IMR-90 (cell line): ENCODE results near the gene SLC6A16. TPM values are rescaled to one million over a fixed set of nuclear protein-coding genes. Genes with fewer than 3 reads are reported as not detected.

Source experiments
- ATAC-seq: fragments of 200-7000 bp; cut with Tn5 transposase; 2 replicates; pipeline ENCODE4 v1.9.1; 2020; ENCODE audit warnings: low read depth, mild to moderate bottlenecking, moderate library complexity
- BruUV-seq: library from RNA; stranded (reverse); fragments of 400-500 nt; replicated peaks from 2 replicates; lab custom pipeline; 2021; lab: Mats Ljungman, UMichigan
- CTCF ChIA-PET: fragments of 300-600 bp; formaldehyde crosslinking; extraction: SDS; loops from one replicate; lab custom pipeline; 2021; ENCODE audit warnings: antibody characterized with exemption; lab: Yijun Ruan, JAX
- POLR2A ChIA-PET: fragments of 300-600 bp; sonication (Branson Sonifier 250); formaldehyde crosslinking; loops from one replicate; lab custom pipeline; 2022; ENCODE audit warnings: antibody characterized with exemption; ENCODE audit not compliant: unreplicated experiment; lab: Charles Lee
- DNase-seq: peaks from one replicate; pipeline ENCODE4 v3.0.0; 2013
- H2AFZ ChIP-seq: replicated peaks from 2 replicates; pipeline ENCODE3; 2013; ENCODE audit warnings: low read length, mild to moderate bottlenecking; ENCODE audit not compliant: poor library complexity
- H2AK5ac ChIP-seq: 2 replicates; pipeline ENCODE4 v1.6.1; 2013; ENCODE audit warnings: low read depth, low read length, inconsistent platforms
- H2AK9ac ChIP-seq: replicated peaks from 2 replicates; pipeline ENCODE3; 2013; ENCODE audit warnings: mild to moderate bottlenecking, low read depth, low read length, moderate library complexity; ENCODE audit not compliant: poor library complexity
- H2BK120ac ChIP-seq: 2 replicates; pipeline ENCODE4 v1.6.1; 2013; ENCODE audit warnings: low read depth, low read length, inconsistent platforms
- H2BK15ac ChIP-seq: 3 replicates; pipeline ENCODE4 v1.6.1; 2013; ENCODE audit warnings: low read depth, low read length, inconsistent platforms
- H2BK20ac ChIP-seq: 2 replicates; pipeline ENCODE4 v1.6.1; 2013; ENCODE audit warnings: low read depth, mild to moderate bottlenecking, inconsistent platforms, low read length, moderate library complexity
- H2BK5ac ChIP-seq: 2 replicates; pipeline ENCODE4 v1.6.1; 2013; ENCODE audit warnings: mild to moderate bottlenecking, low read depth, low read length, inconsistent platforms; ENCODE audit not compliant: poor library complexity, severe bottlenecking
- H3K14ac ChIP-seq: replicated peaks from 2 replicates; pipeline ENCODE4 v1.6.1; 2013; ENCODE audit warnings: low read depth, low read length, inconsistent platforms
- H3K18ac ChIP-seq: 2 replicates; pipeline ENCODE4 v1.6.1; 2013; ENCODE audit warnings: low read depth, low read length, control low read depth
- H3K23ac ChIP-seq: 2 replicates; pipeline ENCODE4 v1.6.1; 2013; ENCODE audit warnings: low read depth, low read length, inconsistent platforms
- H3K27ac ChIP-seq: 2 replicates; pipeline ENCODE4 v1.5.1; 2013; ENCODE audit warnings: mild to moderate bottlenecking, control low read depth, low read length; ENCODE audit not compliant: insufficient read depth
- H3K27me3 ChIP-seq: 2 replicates; pipeline ENCODE4 v1.6.1; 2013; ENCODE audit warnings: low read length; ENCODE audit not compliant: control insufficient read depth, insufficient read depth
- H3K36me3 ChIP-seq: 2 replicates; pipeline ENCODE4 v1.6.1; 2013; ENCODE audit warnings: low read length, mixed read lengths; ENCODE audit not compliant: control insufficient read depth, insufficient read depth
- H3K4ac ChIP-seq: 2 replicates; pipeline ENCODE4 v1.6.1; 2013; ENCODE audit warnings: low read depth, low read length, inconsistent platforms
- H3K4me1 ChIP-seq: 2 replicates; pipeline ENCODE4 v1.6.1; 2013; ENCODE audit warnings: low read length, mixed read lengths; ENCODE audit not compliant: control insufficient read depth, insufficient read depth
- H3K4me2 ChIP-seq: 2 replicates; pipeline ENCODE4 v1.6.1; 2013; ENCODE audit warnings: low read depth, mild to moderate bottlenecking, control low read depth, low read length, moderate library complexity
- H3K4me3 ChIP-seq: 2 replicates; pipeline ENCODE4 v1.5.1; 2013; ENCODE audit warnings: low read depth, mild to moderate bottlenecking, control low read depth, low read length, moderate library complexity; ENCODE audit not compliant: insufficient read depth
- H3K56ac ChIP-seq: 2 replicates; pipeline ENCODE4 v1.6.1; 2013; ENCODE audit warnings: low read length, inconsistent platforms; ENCODE audit not compliant: insufficient read depth; ENCODE audit errors: extremely low read depth
- H3K79me1 ChIP-seq, 2 experiments: 2 replicates each; pipeline ENCODE4 v1.6.1; 2013; ENCODE audit warnings: low read length in 2 of 2, inconsistent platforms in 1 of 2, low read depth in 1 of 2
- H3K9ac ChIP-seq: 2 replicates; pipeline ENCODE4 v1.6.1; 2013; ENCODE audit warnings: low read depth, low read length, control low read depth
- H3K9me1 ChIP-seq: 2 replicates; pipeline ENCODE4 v1.6.1; 2013; ENCODE audit warnings: low read length, inconsistent platforms; ENCODE audit not compliant: insufficient read depth
- H3K9me3 ChIP-seq: 2 replicates; pipeline ENCODE4 v1.6.1; 2013; ENCODE audit warnings: low read length; ENCODE audit not compliant: control insufficient read depth, insufficient read depth
- H4K20me1 ChIP-seq: 2 replicates; pipeline ENCODE4 v1.6.1; 2013; ENCODE audit warnings: low read length, inconsistent platforms; ENCODE audit not compliant: insufficient read depth
- H4K5ac ChIP-seq: 2 replicates; pipeline ENCODE4 v1.6.1; 2013; ENCODE audit warnings: mild to moderate bottlenecking, low read depth, low read length, control low read depth
- H4K8ac ChIP-seq, 2 experiments: 2 replicates each; pipeline ENCODE4 v1.6.1; 2013; ENCODE audit warnings: low read depth in 2 of 2, low read length in 2 of 2, control low read depth in 1 of 2, inconsistent platforms in 1 of 2
- H4K91ac ChIP-seq: 2 replicates; pipeline ENCODE4 v1.6.1; 2013; ENCODE audit warnings: low read depth, low read length, inconsistent platforms; ENCODE audit not compliant: insufficient read depth
- CEBPB ChIP-seq: IDR thresholded peaks from 2 replicates; pipeline ENCODE4 v1.6.1; 2012; ENCODE audit warnings: low read depth, low read length, improper control_type of control experiment
- CHD1 ChIP-seq: IDR thresholded peaks from 2 replicates; pipeline ENCODE4 v1.6.1; 2012; ENCODE audit warnings: low read depth, low read length, improper control_type of control experiment
- MAFK ChIP-seq: IDR thresholded peaks from 2 replicates; pipeline ENCODE4 v1.6.1; 2012; ENCODE audit warnings: low read depth, low read length, improper control_type of control experiment
- WGBS, 2 experiments: methylation state at CpG; one replicate each; pipeline versions ENCODE4 v1.1.5 to v1.1.7; 2013; ENCODE audit warnings: missing lambda C conversion rate in 2 of 2; ENCODE audit not compliant: insufficient read length in 1 of 2; ENCODE audit errors: extremely low coverage in 2 of 2; 5-methylcytosine and 5-hydroxymethylcytosine counted together
- dilution Hi-C: fragments of 300-500 bp; cut with HindIII; formaldehyde crosslinking; loops from one replicate; pipeline ENCODE4 v1.14.3; 2018; ENCODE audit warnings: low sequenced_read_pairs; ENCODE audit not compliant: unreplicated experiment
- in situ Hi-C: fragments of 300-500 bp; cut with MboI; formaldehyde crosslinking; loops from 3 replicates; pipeline ENCODE4 v1.14.3; 2019; ENCODE audit warnings: low sequenced_read_pairs, inconsistent platforms, mixed read lengths
- intact Hi-C: fragments of 100-400 bp; cut with micrococcal nuclease; formaldehyde crosslinking; loops from 2 replicates; pipeline ENCODE4 v1.10.0; 2022
- polyA plus RNA-seq, 3 experiments: library from polyadenylated mRNA; depleted of rRNA; stranded (reverse); fragments of >200 nt; gene quantifications; 2 replicates each; pipeline ENCODE4 v1.2.3, GENCODE V29; 2012; ENCODE audit warnings: low replicate concordance in 1 of 3
- total RNA-seq: library from RNA; depleted of rRNA; stranded (reverse); fragments of >200 nt; gene quantifications from 2 replicates; pipeline ENCODE4 v1.2.3, GENCODE V29; 2012

SLC6A16 gene
- total and polyA plus RNA-seq, 2 of the 4 experiments (the other 2 are of a cell fraction): 0.18 to 0.89 TPM

DNA sequence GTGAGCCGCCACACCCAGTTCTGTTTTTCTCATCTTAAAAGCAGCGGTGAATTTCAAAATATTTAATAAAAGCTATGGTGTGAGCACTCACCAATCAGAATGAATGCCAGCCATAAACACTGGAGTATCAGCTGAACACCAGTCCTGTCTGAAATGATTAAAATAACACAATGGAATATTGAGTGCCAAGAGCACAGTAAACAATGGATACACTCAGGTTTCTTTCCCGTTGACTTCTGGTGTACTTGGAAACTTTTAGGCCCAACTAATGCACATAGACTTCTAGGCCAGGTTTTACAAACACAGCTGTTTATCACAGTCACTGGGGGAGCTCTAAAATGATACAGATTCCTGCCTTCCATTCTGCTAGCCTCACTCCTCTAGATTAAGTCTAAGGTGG lies 68.3 kb downstream of the SLC6A16 start:
- no peak overlapping the region for H2BK120ac ChIP-seq
- no peak overlapping the region for H2BK20ac ChIP-seq
- H4K91ac ChIP-seq: no peak overlapping the region
- ChIA-PET POLR2A (interaction anchor here (0.7 kb wide), 1 partner anchor 12 kb away, joined by 8 read pairs; no protein-coding TSS in a partner anchor), CTCF (no interaction called here)
- no peak overlapping the region for H3K27ac ChIP-seq
- H2AK9ac ChIP-seq: no peak overlapping the region
- TF ChIP-seq CEBPB (no peak), CHD1 (no peak), MAFK (no peak)
- no peaks in the 10 kb centered on the region for H4K20me1 ChIP-seq
- DNase-seq (no peak), ATAC-seq (no peak)
- H3K18ac ChIP-seq: no peak overlapping the region
- H3K27me3 ChIP-seq: peaks cover 14% of the 10 kb centered on the region
- H3K23ac ChIP-seq: no peak overlapping the region
- H3K4me2 ChIP-seq: no peak overlapping the region
- intact Hi-C loops (no loop called here), in situ Hi-C loops (loop anchor here (25.0 kb wide), 1 partner anchor 306 kb away; no protein-coding TSS in a partner anchor), dilution Hi-C loops (no loop called here)
- H3K14ac ChIP-seq: no peak overlapping the region
- H3K9ac ChIP-seq: no peak overlapping the region
- H3K4me1 ChIP-seq: no peaks in the 10 kb centered on the region
- no peak overlapping the region for H3K4me3 ChIP-seq
- no peak overlapping the region for H4K8ac ChIP-seq
- no TSS peak for BruUV-seq
- peaks cover 13% of the 10 kb centered on the region for H3K9me3 ChIP-seq
- no peaks in the 10 kb centered on the region for H3K9me1 ChIP-seq
- no peaks in the 10 kb centered on the region for H3K36me3 ChIP-seq
- no peak overlapping the region for H4K5ac ChIP-seq
- H3K4ac ChIP-seq: no peak overlapping the region
- no peak overlapping the region for H2BK5ac ChIP-seq
- H2AFZ ChIP-seq: no peak overlapping the region
- H2AK5ac ChIP-seq: no peak overlapping the region
- H3K79me1 ChIP-seq: no peaks in the 10 kb centered on the region
- no peak overlapping the region for H2BK15ac ChIP-seq
- WGBS, 2 experiments: 100% methylated on average over 1 of the region's 3 CpGs; no CpG with 5 or more reads in 1 of the 2 experiments
- H3K56ac ChIP-seq: no peak overlapping the region
